HepG2 (cell line): Measurements from ENCODE around the gene ABAT. TPM values are rescaled to one million over a fixed set of nuclear protein-coding genes. Genes with fewer than 3 reads are reported as not detected.

ENCODE experiments used
- FOXM1 ChIP-seq: sonication (generic); formaldehyde crosslinking; IDR thresholded peaks from 2 replicates; pipeline ENCODE4 v1.5.0; 2020; ENCODE audit warnings: missing genetic modification reagents
- GABPB1 ChIP-seq: IDR thresholded peaks from 2 replicates; pipeline ENCODE4 v1.6.1; 2016; ENCODE audit warnings: mild to moderate bottlenecking, missing genetic modification reagents, moderate library complexity, missing compliant biosample characterization
- HES4 ChIP-seq: sonication (generic); formaldehyde crosslinking; IDR thresholded peaks from 2 replicates; pipeline ENCODE4 v1.9.0; 2021; ENCODE audit warnings: mild to moderate bottlenecking, missing genetic modification reagents, borderline replicate concordance
- HNF1B ChIP-seq: sonication (generic); formaldehyde crosslinking; IDR thresholded peaks from 2 replicates; pipeline ENCODE4 v1.5.1; 2020; ENCODE audit warnings: mild to moderate bottlenecking, moderate library complexity, missing genetic modification reagents
- HNF4G ChIP-seq, 2 experiments: sonication (generic) in 1 of 2; formaldehyde crosslinking in 1 of 2; IDR thresholded peaks; 2 replicates each; pipeline versions ENCODE4 v1.4.0 to v1.6.1; 2011 to 2020; ENCODE audit warnings: borderline replicate concordance in 2 of 2, low read depth in 2 of 2, mild to moderate bottlenecking in 2 of 2, low read length in 1 of 2, missing genetic modification reagents in 1 of 2, moderate library complexity in 1 of 2
- HOMEZ ChIP-seq: IDR thresholded peaks from 2 replicates; pipeline ENCODE4 v1.6.1; 2016; ENCODE audit warnings: low read depth
- KLF11 ChIP-seq: IDR thresholded peaks from 2 replicates; pipeline ENCODE4 v1.6.1; 2016; ENCODE audit warnings: missing compliant biosample characterization
- NCOA1 ChIP-seq: sonication (generic); formaldehyde crosslinking; IDR thresholded peaks from 2 replicates; pipeline ENCODE4 v1.9.0; 2021; ENCODE audit warnings: missing genetic modification reagents
- NFKB2 ChIP-seq: sonication (generic); formaldehyde crosslinking; IDR thresholded peaks from 2 replicates; pipeline ENCODE4 v1.4.0; 2020; ENCODE audit warnings: missing genetic modification reagents, borderline replicate concordance
- PAXIP1 ChIP-seq: sonication (generic); formaldehyde crosslinking; conservative IDR thresholded peaks from 2 replicates; pipeline ENCODE4 v1.4.0; 2020; ENCODE audit warnings: mild to moderate bottlenecking, missing genetic modification reagents, moderate library complexity
- RCOR2 ChIP-seq: IDR thresholded peaks from 2 replicates; pipeline ENCODE4 v1.6.1; 2016; ENCODE audit warnings: missing biosample characterization, missing genetic modification reagents
- SIN3A ChIP-seq: IDR thresholded peaks from 2 replicates; pipeline ENCODE4 v1.6.1; 2011; ENCODE audit warnings: low read depth, mild to moderate bottlenecking, control low read depth, low read length, borderline replicate concordance
- SP1 ChIP-seq, 2 experiments: fragments of 450-650 bp in 1 of 2; sonication (generic) in 1 of 2; formaldehyde crosslinking in 1 of 2; IDR thresholded peaks; 2 replicates each; pipeline versions ENCODE4 v1.4.0 to v1.6.1; 2016 to 2020; ENCODE audit warnings: missing genetic modification reagents in 1 of 2
- TBP ChIP-seq: sonication (generic); formaldehyde crosslinking; IDR thresholded peaks from 2 replicates; pipeline ENCODE4 v1.5.0; 2020; ENCODE audit warnings: missing genetic modification reagents
- ZBTB10 ChIP-seq: sonication (generic); formaldehyde crosslinking; IDR thresholded peaks from 2 replicates; pipeline ENCODE4 v1.4.0; 2020; ENCODE audit warnings: missing genetic modification reagents, borderline replicate concordance
- ZNF446 ChIP-seq: sonication (generic); formaldehyde crosslinking; IDR thresholded peaks from 2 replicates; pipeline ENCODE4 v1.5.0; 2020; ENCODE audit warnings: mild to moderate bottlenecking, missing genetic modification reagents
- ZNF501 ChIP-seq: sonication (generic); formaldehyde crosslinking; IDR thresholded peaks from 2 replicates; pipeline ENCODE4 v1.5.1; 2020; ENCODE audit warnings: mild to moderate bottlenecking, moderate library complexity, missing genetic modification reagents
- ZNF543 ChIP-seq: sonication (generic); formaldehyde crosslinking; IDR thresholded peaks from 2 replicates; pipeline ENCODE4 v1.4.0; 2020; ENCODE audit warnings: mild to moderate bottlenecking, missing genetic modification reagents
- ZNF614 ChIP-seq: IDR thresholded peaks from 2 replicates; pipeline ENCODE4 v1.6.1; 2018; ENCODE audit warnings: missing biosample characterization, missing genetic modification reagents, inconsistent platforms, borderline replicate concordance
- polyA plus RNA-seq, 8 experiments: library from polyadenylated mRNA; depleted of rRNA in 3 of 8; stranded (reverse) in 7 of 8; unstranded in 1 of 8; fragments of >200 nt; fragmentation: Illumina TruSeq in 4 of 8; extraction: Trizol in 4 of 8; gene quantifications; 2 replicates each; pipeline versions ENCODE4 v1.2.1 to v1.2.3, GENCODE V29; 2011 to 2016; ENCODE audit warnings: low read depth in 4 of 8, missing spikeins in 1 of 8, mixed read lengths in 1 of 8; ENCODE audit not compliant: insufficient read depth in 1 of 8
- total RNA-seq, 5 experiments: library from RNA; depleted of rRNA; stranded (reverse); fragments of >200 nt; fragmentation: Illumina TruSeq; extraction: Trizol; gene quantifications; 2 replicates each; pipeline ENCODE4 v1.2.3, GENCODE V29; 2016; ENCODE audit warnings: low read depth in 1 of 5

Gene ABAT
- total and polyA plus RNA-seq, 2 of the 13 experiments (the other 11 are each of a cell fraction or from before 2014, with no cell fraction given): 47.6 to 97.3 TPM

- TF ChIP-seq ZNF501 (CRISPR knock-in tag) (no peak), HES4 (peak; percentile 20; the same call in 1 of the 2 replicates), ZNF543 (CRISPR knock-in tag) (0 out of 2 replicates have a peak, but pooled peaks have one; percentile 27), HNF4G (IDR thresholded peaks at IDR 0.05; ENCODE audit: borderline replicate concordance, low read depth, low read length) (peak; percentile 86), HNF4G (CRISPR knock-in tag; IDR thresholded peaks at IDR 0.05; ENCODE audit: borderline replicate concordance, low read depth) (peak; percentile 81; the same call in 1 of the 2 replicates), SP1 (IDR thresholded peaks at IDR 0.05) (no peak), SP1 (CRISPR knock-in tag; IDR thresholded peaks at IDR 0.05) (peak; percentile 76), TBP (CRISPR knock-in tag) (peak; percentile 73; the same call in 1 of the 2 replicates), HOMEZ (CRISPR knock-in tag) (peak; percentile 31; the same call in 1 of the 2 replicates), ZBTB10 (peak; percentile 93), FOXM1 (no peak), KLF11 (CRISPR knock-in tag) (peak; percentile 95; the same call in 1 of the 2 replicates), RCOR2 (CRISPR knock-in tag) (0 out of 2 replicates have a peak, but pooled peaks have one; percentile 17), NCOA1 (CRISPR knock-in tag) (0 out of 2 replicates have a peak, but pooled peaks have one; percentile 59), PAXIP1 (peak; percentile 67), ZNF446 (CRISPR knock-in tag) (no peak), SIN3A (peak; percentile 92), ZNF614 (CRISPR knock-in tag) (peak; percentile 68; the same call in 1 of the 2 replicates), GABPB1 (CRISPR knock-in tag) (peak; percentile 86), NFKB2 (peak; percentile 91; the same call in 1 of the 2 replicates), HNF1B (CRISPR knock-in tag) (peak; percentile 25; the same call in 1 of the 2 replicates)
Observed at GRCh38 chr16:8674413-8675022, at the start of gene ABAT (continued).
